HG03060 (cell line): Measurements from ENCODE around the gene COL27A1.

Experiments used
- ATAC-seq: cut with Tn5 transposase; IDR thresholded peaks from one replicate; pipeline ENCODE4 v1.9.1; 2021; ENCODE audit warnings: low read depth, moderate number of reproducible peaks; ENCODE audit not compliant: unreplicated experiment

COL27A1 gene

GRCh38 chr9:114346146-114346545 lies 190.8 kb downstream of the COL27A1 start:
- ATAC-seq = no peak

GRCh38 chr9:114347675-114348074 lies 192.3 kb downstream of the COL27A1 start:
- ATAC-seq = no peak

- no peak for ATAC-seq
Measured at GRCh38 chr9:114348261-114348905, 193.0 kb downstream of the COL27A1 start.

GRCh38 chr9:114348906-114349482 lies 193.7 kb downstream of the COL27A1 start:
- peak; percentile 95 for ATAC-seq

GRCh38 chr9:114349713-114350480 lies 194.6 kb downstream of the COL27A1 start:
- ATAC-seq = no peak

GRCh38 chr9:114350636-114351401 lies 195.5 kb downstream of the COL27A1 start:
- no peak for ATAC-seq

- ATAC-seq = no peak
Measured at GRCh38 chr9:114351932-114352331, 196.6 kb downstream of the COL27A1 start.

GRCh38 chr9:114355821-114356220 lies 200.5 kb downstream of the COL27A1 start:
- no peak for ATAC-seq

GRCh38 chr9:114356792-114357191 lies 201.5 kb downstream of the COL27A1 start:
- no peak for ATAC-seq

- ATAC-seq = no peak
Measured at GRCh38 chr9:114357360-114357759, 202.0 kb downstream of the COL27A1 start.

- no peak for ATAC-seq
Measured at GRCh38 chr9:114357911-114358328, 202.6 kb downstream of the COL27A1 start.

- no peak for ATAC-seq
Measured at GRCh38 chr9:114359801-114360200, 204.5 kb downstream of the COL27A1 start.

GRCh38 chr9:114361542-114361941 lies 206.2 kb downstream of the COL27A1 start:
- ATAC-seq = no peak
